ENCODE results near the gene KDM7A. TPM values are rescaled to one million over a fixed set of nuclear protein-coding genes. Genes with fewer than 3 reads are reported as not detected.

KDM7A gene
- total and polyA plus RNA-seq, 10 of the 15 experiments (the other 5 are each of a cell fraction or from before 2014, with no cell fraction given), result 0.07 to 0.96 (median 0.74) TPM

GRCh38 chr7:140182917-140183316 lies 6.1 kb upstream of the KDM7A start:
- RAD21 ChIA-PET (ENCODE audit: unreplicated experiment), result no interaction called here
- Histone ChIP-seq H3K79me2 (ENCODE audit: control insufficient read depth, insufficient read depth, low read length) (no peaks in the 10 kb centered on the region), H3K4me2 (ENCODE audit: control insufficient read depth, insufficient read depth) (no peak overlapping the region), H4K20me1 (ENCODE audit: control insufficient read depth, insufficient read depth) (no peaks in the 10 kb centered on the region), H3K9me3 (replicated peaks; ENCODE audit: control insufficient read depth, insufficient read depth, low read length) (peaks cover 2% of the 10 kb centered on the region; the same call in 2 of the 3 replicates), H3K36me3 (ENCODE audit: control insufficient read depth in 2 of 2, insufficient read depth in 2 of 2, low read length in 1 of 2) (no peaks in the 10 kb centered on the region), H2AFZ (ENCODE audit: control insufficient read depth, low read depth, low read length) (no peak overlapping the region), H3K27me3 (replicated peaks in 1 of 2; ENCODE audit: control insufficient read depth in 2 of 2, insufficient read depth in 2 of 2, low read length in 1 of 2) (peaks cover 0 to 1% of the 10 kb centered on the region in 2 experiments; a peak in 2 of 4 replicates), H3K27ac (ENCODE audit: control insufficient read depth, insufficient read depth) (no peak overlapping the region), H3K4me3 (no peak overlapping the region), H3K4me1 (ENCODE audit: control insufficient read depth, insufficient read depth, low read length) (no peaks in the 10 kb centered on the region), H3K9ac (ENCODE audit: control insufficient read depth, insufficient read depth, low read length) (no peak overlapping the region)
- BruUV-seq (replicated peaks), result no TSS peak
- 60% methylated on average over 4 of the region's 4 CpGs for WGBS (ENCODE audit: insufficient coverage, insufficient replicate concordance, low lambda C conversion rate, missing lambda C conversion rate)
- no peak for ATAC-seq
- no peak for FAIRE-seq
- CTCF ChIA-PET, result interaction anchor here (0.6 kb wide), 1 partner anchor 300 kb away, joined by 3 read pairs; no protein-coding TSS in a partner anchor
- in situ Hi-C loops (cut with MboI) (no loop called here), intact Hi-C loops (cut with micrococcal nuclease; ENCODE audit: unreplicated experiment) (no loop called here)
- TF ChIP-seq HDAC2 (IDR thresholded peaks at IDR 0.05) (no peak), SREBF2 (IDR thresholded peaks at IDR 0.05; ENCODE audit: low read length) (no peak), NR2F1 (conservative IDR thresholded peaks at IDR 0.05) (no peak), POU2F2 (IDR thresholded peaks at IDR 0.05; ENCODE audit: borderline replicate concordance, low read depth, low read length) (no peak), ZNF384 (IDR thresholded peaks at IDR 0.05; ENCODE audit: borderline replicate concordance, low read depth, low read length) (no peak), SMAD1 (IDR thresholded peaks at IDR 0.05; ENCODE audit: low read depth, partially characterized antibody) (no peak), ZNF24 (IDR thresholded peaks at IDR 0.05) (no peak), SRF (IDR thresholded peaks at IDR 0.05; ENCODE audit: low read depth in 2 of 2, low read length in 2 of 2) (no peak), CHD1 (IDR thresholded peaks at IDR 0.05; ENCODE audit: low read depth, low read length) (no peak), STAT3 (IDR thresholded peaks at IDR 0.05; ENCODE audit: low read depth, low read length) (no peak)
- TF ChIP-seq, protein P1, sequence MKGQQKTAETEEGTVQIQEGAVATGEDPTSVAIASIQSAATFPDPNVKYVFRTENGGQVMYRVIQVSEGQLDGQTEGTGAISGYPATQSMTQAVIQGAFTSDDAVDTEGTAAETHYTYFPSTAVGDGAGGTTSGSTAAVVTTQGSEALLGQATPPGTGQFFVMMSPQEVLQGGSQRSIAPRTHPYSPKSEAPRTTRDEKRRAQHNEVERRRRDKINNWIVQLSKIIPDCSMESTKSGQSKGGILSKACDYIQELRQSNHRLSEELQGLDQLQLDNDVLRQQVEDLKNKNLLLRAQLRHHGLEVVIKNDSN (IDR thresholded peaks at IDR 0.05; ENCODE audit: borderline replicate concordance, extremely low read length, insufficient read depth, low read depth, low read length), result no peak
- DNase-seq (ENCODE audit: low read depth, low spot score), result no peak
- POLR2A ChIA-PET, result no interaction called here
- SMC1A ChIA-PET (ENCODE audit: uncharacterized antibody, unreplicated experiment), result interaction anchor here (0.8 kb wide), 1 partner anchor 11 kb away, joined by 5 read pairs; no protein-coding TSS in a partner anchor

Data from GM12878 (cell line).